Measurements from ENCODE around the gene NCKAP1. TPM values are rescaled to one million over a fixed set of nuclear protein-coding genes. Genes with fewer than 3 reads are reported as not detected.

NCKAP1 gene
- total and polyA plus RNA-seq, 2 of the 4 experiments (the other 2 are of a cell fraction): 91.1 to 160 TPM

GRCh38 chr2:182914852-182915251 lies 123.4 kb downstream of the NCKAP1 start:
- Histone ChIP-seq H4K5ac (ENCODE audit: low read depth, low read length) (no peak overlapping the region), H2AK9ac (replicated peaks; ENCODE audit: low read depth, low read length, poor library complexity) (no peak overlapping the region), H2BK20ac (ENCODE audit: low read depth, low read length) (no peak overlapping the region), H3K27ac (ENCODE audit: insufficient read depth, low read length) (no peak overlapping the region), H3K23ac (ENCODE audit: low read depth, low read length) (no peak overlapping the region), H3K9me3 (ENCODE audit: control insufficient read depth, insufficient read depth, low read length) (no peaks in the 10 kb centered on the region), H2AK5ac (ENCODE audit: low read depth, low read length) (no peak overlapping the region), H3K4me2 (ENCODE audit: low read depth, low read length) (no peak overlapping the region), H3K4me1 (ENCODE audit: control insufficient read depth, insufficient read depth, low read length) (peaks cover 11% of the 10 kb centered on the region), H4K91ac (ENCODE audit: insufficient read depth, low read depth, low read length) (no peak overlapping the region), H2BK120ac (ENCODE audit: low read depth, low read length) (0 out of 2 replicates have a peak overlapping the region, but pooled peaks have one; percentile 13), H3K4me3 (ENCODE audit: insufficient read depth, low read depth, low read length) (no peak overlapping the region), H3K9ac (ENCODE audit: low read depth, low read length) (no peak overlapping the region), H3K36me3 (ENCODE audit: control insufficient read depth, insufficient read depth, low read length) (peaks cover 12% of the 10 kb centered on the region), H3K27me3 (ENCODE audit: control insufficient read depth, insufficient read depth, low read length) (no peaks in the 10 kb centered on the region), H2BK5ac (ENCODE audit: low read depth, low read length, poor library complexity, severe bottlenecking) (no peak overlapping the region), H3K14ac (replicated peaks; ENCODE audit: low read depth, low read length) (no peak overlapping the region), H3K56ac (ENCODE audit: extremely low read depth, insufficient read depth, low read length) (no peak overlapping the region), H2BK15ac (ENCODE audit: low read depth, low read length) (no peak overlapping the region), H3K18ac (ENCODE audit: low read depth, low read length) (no peak overlapping the region), H4K8ac (ENCODE audit: low read depth in 2 of 2, low read length in 2 of 2) (no peak overlapping the region), H3K79me1 (ENCODE audit: low read depth in 1 of 2, low read length in 2 of 2) (peaks cover 3 to 13% of the 10 kb centered on the region in 2 experiments; a peak in 3 of 4 replicates), H3K4ac (ENCODE audit: low read depth, low read length) (no peak overlapping the region), H4K20me1 (ENCODE audit: insufficient read depth, low read length) (peaks cover 10% of the 10 kb centered on the region), H2AFZ (replicated peaks; ENCODE audit: low read length, poor library complexity) (no peak overlapping the region), H3K9me1 (ENCODE audit: insufficient read depth, low read length) (peaks cover 8% of the 10 kb centered on the region)
- ATAC-seq (ENCODE audit: low read depth): no peak; the same call in 1 of the 2 replicates
- no peak for TF ChIP-seq SMC3 (IDR thresholded peaks at IDR 0.05; ENCODE audit: low read depth, low read length)
- TF ChIP-seq BHLHE40 (IDR thresholded peaks at IDR 0.05; ENCODE audit: low read depth, low read length): no peak
- TF ChIP-seq POLR2A (IDR thresholded peaks at IDR 0.05; ENCODE audit: low read depth, low read length): no peak
- TF ChIP-seq RCOR1 (IDR thresholded peaks at IDR 0.05; ENCODE audit: insufficient replicate concordance, low read length): no peak
- no peak for TF ChIP-seq RAD21 (IDR thresholded peaks at IDR 0.05; ENCODE audit: low read length)
- no peak for TF ChIP-seq FOS (IDR thresholded peaks at IDR 0.05; ENCODE audit: low read depth, low read length)
- TF ChIP-seq MAZ (IDR thresholded peaks at IDR 0.05; ENCODE audit: borderline replicate concordance, low read depth, low read length): no peak
- POLR2A ChIA-PET (ENCODE audit: unreplicated experiment): no interaction called here
- dilution Hi-C loops (cut with HindIII; ENCODE audit: low sequenced_read_pairs, unreplicated experiment): no loop called here
- CTCF ChIA-PET: no interaction called here
- BruUV-seq (replicated peaks): no TSS peak
- WGBS, 2 experiments (ENCODE audit: extremely low coverage in 2 of 2, insufficient read length in 1 of 2): no CpG with 5 or more reads among the region's 1 CpG
- intact Hi-C loops (cut with micrococcal nuclease): loop anchor here (5.0 kb wide), 1 partner anchor 32 kb away; no protein-coding TSS in a partner anchor
- in situ Hi-C loops (cut with MboI; ENCODE audit: low sequenced_read_pairs): no loop called here
- DNase-seq: no peak
